DOHH2 (cell line): ENCODE data around the gene SAMD10.

ENCODE experiments used
- H3F3A ChIP-seq: fragments of 200-600 bp; sonication (generic), shearing (Covaris generic); 2 replicates; pipeline ENCODE4 v1.6.0; 2016; ENCODE audit warnings: antibody characterized with exemption, mild to moderate bottlenecking; ENCODE audit not compliant: control insufficient read depth, insufficient read depth
- H3K27ac ChIP-seq: fragments of 200-600 bp; sonication (generic); 2 replicates; pipeline ENCODE4 v1.5.1; 2014; ENCODE audit warnings: low read depth, mild to moderate bottlenecking, low read length, moderate library complexity
- H3K27me3 ChIP-seq: fragments of 200-600 bp; sonication (generic); 2 replicates; pipeline ENCODE4 v1.6.1; 2014; ENCODE audit warnings: mild to moderate bottlenecking, low read length, mixed read lengths; ENCODE audit not compliant: control insufficient read depth
- H3K36me3 ChIP-seq: fragments of 200-600 bp; sonication (generic); 2 replicates; pipeline ENCODE4 v1.6.1; 2014; ENCODE audit warnings: mild to moderate bottlenecking, low read length, moderate library complexity, mixed read lengths; ENCODE audit not compliant: control insufficient read depth
- H3K4me1 ChIP-seq: fragments of 200-600 bp; sonication (generic); 2 replicates; pipeline ENCODE4 v1.6.1; 2014; ENCODE audit warnings: mild to moderate bottlenecking, low read length, mixed read lengths; ENCODE audit not compliant: control insufficient read depth
- H3K4me2 ChIP-seq: fragments of 200-600 bp; sonication (generic); 2 replicates; pipeline ENCODE4 v1.6.0; 2014; ENCODE audit warnings: mild to moderate bottlenecking, low read length, moderate library complexity
- H3K4me3 ChIP-seq: fragments of 200-600 bp; sonication (generic); 2 replicates; pipeline ENCODE4 v1.5.1; 2014; ENCODE audit warnings: mild to moderate bottlenecking, low read length, mixed read lengths
- H3K79me2 ChIP-seq: fragments of 200-600 bp; sonication (generic); 2 replicates; pipeline ENCODE4 v1.6.1; 2014; ENCODE audit warnings: mild to moderate bottlenecking, low read length, mixed read lengths; ENCODE audit not compliant: control insufficient read depth
- H3K9me2 ChIP-seq: fragments of 200-600 bp; sonication (generic); replicated peaks from 2 replicates; pipeline ENCODE4 v1.6.1; 2014; ENCODE audit warnings: mild to moderate bottlenecking, low read length, mixed read lengths; ENCODE audit not compliant: control insufficient read depth
- H3K9me3 ChIP-seq: fragments of 200-600 bp; sonication (generic); 2 replicates; pipeline ENCODE4 v1.6.1; 2014; ENCODE audit warnings: antibody characterized with exemption, low read length, mixed read lengths; ENCODE audit not compliant: control insufficient read depth, insufficient read depth
- H4K20me1 ChIP-seq: fragments of 200-600 bp; sonication (generic); 2 replicates; pipeline ENCODE4 v1.6.0; 2014; ENCODE audit warnings: low read depth, mild to moderate bottlenecking, antibody characterized with exemption, low read length, moderate library complexity; ENCODE audit not compliant: control insufficient read depth, insufficient read depth
- EZH2phosphoT487 ChIP-seq: fragments of 200-600 bp; sonication (generic); IDR thresholded peaks from 2 replicates; pipeline ENCODE4 v1.6.1; 2017; ENCODE audit warnings: borderline replicate concordance, mild to moderate bottlenecking, antibody characterized with exemption, low read length, moderate library complexity, mixed read lengths
- TF ChIP-seq, protein P1 (sequence below): fragments of 200-600 bp; sonication (generic); IDR thresholded peaks from one replicate; pipeline ENCODE4 v1.5.1; 2014; ENCODE audit warnings: antibody characterized with exemption, mild to moderate bottlenecking, low read depth, low read length; ENCODE audit not compliant: poor library complexity, severe bottlenecking

The SAMD10 gene

DNA sequence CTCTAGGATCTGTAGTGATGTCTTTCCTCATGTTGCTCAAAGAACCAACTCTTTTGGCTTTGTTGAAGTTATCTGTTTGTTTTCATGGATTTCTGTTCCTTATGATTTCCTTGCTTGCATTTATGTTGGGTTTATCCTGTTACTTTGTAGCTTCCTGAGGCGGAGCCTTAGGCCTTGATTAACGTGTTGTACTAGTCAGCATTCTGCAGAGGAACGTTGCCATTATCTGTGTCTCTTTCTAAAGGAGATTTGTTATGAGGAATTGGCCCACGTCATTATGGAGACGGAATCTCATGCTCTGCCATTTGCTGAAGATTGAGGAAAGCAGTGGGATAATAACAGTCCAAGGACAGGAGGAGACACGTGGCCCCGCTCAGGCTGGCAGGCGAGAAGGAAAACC lies 53.1 kb downstream of the SAMD10 start:
- H3K4me3 ChIP-seq: no peak overlapping the region
- no peaks in the 10 kb centered on the region for H3F3A ChIP-seq
- H4K20me1 ChIP-seq: no peaks in the 10 kb centered on the region
- no peaks in the 10 kb centered on the region for H3K4me1 ChIP-seq
- H3K27ac ChIP-seq: no peak overlapping the region
- peaks cover 42% of the 10 kb centered on the region for H3K36me3 ChIP-seq
- no peaks in the 10 kb centered on the region for H3K9me3 ChIP-seq
- TF ChIP-seq, protein P1, sequence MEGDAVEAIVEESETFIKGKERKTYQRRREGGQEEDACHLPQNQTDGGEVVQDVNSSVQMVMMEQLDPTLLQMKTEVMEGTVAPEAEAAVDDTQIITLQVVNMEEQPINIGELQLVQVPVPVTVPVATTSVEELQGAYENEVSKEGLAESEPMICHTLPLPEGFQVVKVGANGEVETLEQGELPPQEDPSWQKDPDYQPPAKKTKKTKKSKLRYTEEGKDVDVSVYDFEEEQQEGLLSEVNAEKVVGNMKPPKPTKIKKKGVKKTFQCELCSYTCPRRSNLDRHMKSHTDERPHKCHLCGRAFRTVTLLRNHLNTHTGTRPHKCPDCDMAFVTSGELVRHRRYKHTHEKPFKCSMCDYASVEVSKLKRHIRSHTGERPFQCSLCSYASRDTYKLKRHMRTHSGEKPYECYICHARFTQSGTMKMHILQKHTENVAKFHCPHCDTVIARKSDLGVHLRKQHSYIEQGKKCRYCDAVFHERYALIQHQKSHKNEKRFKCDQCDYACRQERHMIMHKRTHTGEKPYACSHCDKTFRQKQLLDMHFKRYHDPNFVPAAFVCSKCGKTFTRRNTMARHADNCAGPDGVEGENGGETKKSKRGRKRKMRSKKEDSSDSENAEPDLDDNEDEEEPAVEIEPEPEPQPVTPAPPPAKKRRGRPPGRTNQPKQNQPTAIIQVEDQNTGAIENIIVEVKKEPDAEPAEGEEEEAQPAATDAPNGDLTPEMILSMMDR: no peak
- TF ChIP-seq EZH2phosphoT487: no peak
- no peaks in the 10 kb centered on the region for H3K9me2 ChIP-seq
- H3K4me2 ChIP-seq: no peak overlapping the region
- H3K27me3 ChIP-seq: no peaks in the 10 kb centered on the region
- H3K79me2 ChIP-seq: peaks cover 42% of the 10 kb centered on the region

- Histone ChIP-seq H3K27me3 (no peaks in the 10 kb centered on the region), H3K79me2 (peaks cover 51% of the 10 kb centered on the region), H3K9me3 (no peaks in the 10 kb centered on the region), H3K4me2 (no peak overlapping the region), H4K20me1 (no peaks in the 10 kb centered on the region), H3K4me1 (no peaks in the 10 kb centered on the region), H3K36me3 (peaks cover 30% of the 10 kb centered on the region), H3K27ac (no peak overlapping the region), H3K9me2 (no peaks in the 10 kb centered on the region), H3F3A (no peaks in the 10 kb centered on the region), H3K4me3 (no peak overlapping the region)
- TF ChIP-seq, protein P1: no peak
- TF ChIP-seq EZH2phosphoT487: no peak
Observed at GRCh38 chr20:63924241-63924640, 55.2 kb downstream of the SAMD10 start.
